Measurements from ENCODE around the gene ADD1.

DNA sequence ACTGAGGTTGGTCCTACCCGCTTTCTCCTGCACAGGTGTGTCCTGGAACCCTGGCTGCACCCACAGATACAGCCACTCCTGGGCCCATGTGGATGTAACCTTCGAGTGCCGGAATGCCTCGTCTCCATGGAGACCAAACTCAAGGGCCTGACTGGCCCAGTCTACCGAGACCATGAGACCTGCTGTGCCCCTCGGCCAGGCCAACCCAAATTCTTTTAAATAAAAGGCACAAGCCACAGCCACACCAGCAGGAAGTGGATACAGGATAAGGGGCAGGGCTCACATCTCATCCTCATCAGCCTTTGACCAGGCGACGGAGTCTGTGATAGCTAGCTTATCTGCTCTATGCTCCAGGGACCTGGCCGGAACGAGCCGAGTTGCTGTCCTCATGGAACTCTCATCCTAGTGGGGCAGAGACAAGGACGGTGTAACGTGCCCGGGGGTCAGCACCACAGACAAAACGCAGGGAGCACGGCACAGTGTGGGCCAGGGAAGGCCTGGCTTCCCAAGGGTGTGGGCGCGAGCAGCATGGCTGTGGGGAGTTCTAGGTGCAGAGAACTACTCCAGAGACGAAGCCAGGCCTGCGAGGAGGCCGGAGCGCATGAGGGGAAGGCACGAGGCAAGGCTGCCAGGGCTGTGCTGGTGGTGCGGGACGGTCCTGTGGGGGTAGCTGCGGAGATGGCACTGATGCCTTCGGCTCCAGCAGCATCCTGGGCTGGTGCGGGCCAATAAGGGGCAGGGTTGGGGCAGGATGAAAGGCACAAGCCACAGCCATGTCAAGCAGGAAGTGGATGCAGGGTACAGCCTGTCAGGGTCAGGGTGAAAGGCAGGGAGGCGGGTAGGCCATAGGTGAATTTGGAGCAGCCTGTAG is 96.9 kb downstream of the ADD1 start:
- no peak for TF ChIP-seq POLR2A (IDR thresholded peaks at IDR 0.05)
- TF ChIP-seq, protein P1, sequence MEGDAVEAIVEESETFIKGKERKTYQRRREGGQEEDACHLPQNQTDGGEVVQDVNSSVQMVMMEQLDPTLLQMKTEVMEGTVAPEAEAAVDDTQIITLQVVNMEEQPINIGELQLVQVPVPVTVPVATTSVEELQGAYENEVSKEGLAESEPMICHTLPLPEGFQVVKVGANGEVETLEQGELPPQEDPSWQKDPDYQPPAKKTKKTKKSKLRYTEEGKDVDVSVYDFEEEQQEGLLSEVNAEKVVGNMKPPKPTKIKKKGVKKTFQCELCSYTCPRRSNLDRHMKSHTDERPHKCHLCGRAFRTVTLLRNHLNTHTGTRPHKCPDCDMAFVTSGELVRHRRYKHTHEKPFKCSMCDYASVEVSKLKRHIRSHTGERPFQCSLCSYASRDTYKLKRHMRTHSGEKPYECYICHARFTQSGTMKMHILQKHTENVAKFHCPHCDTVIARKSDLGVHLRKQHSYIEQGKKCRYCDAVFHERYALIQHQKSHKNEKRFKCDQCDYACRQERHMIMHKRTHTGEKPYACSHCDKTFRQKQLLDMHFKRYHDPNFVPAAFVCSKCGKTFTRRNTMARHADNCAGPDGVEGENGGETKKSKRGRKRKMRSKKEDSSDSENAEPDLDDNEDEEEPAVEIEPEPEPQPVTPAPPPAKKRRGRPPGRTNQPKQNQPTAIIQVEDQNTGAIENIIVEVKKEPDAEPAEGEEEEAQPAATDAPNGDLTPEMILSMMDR (IDR thresholded peaks at IDR 0.05), result no peak

Data from heart left ventricle (tissue), 13 donors.